GM21515 (cell line): ENCODE data around the gene HS1BP3.

Experiments
- ATAC-seq: cut with Tn5 transposase; IDR thresholded peaks from one replicate; pipeline ENCODE4 v1.9.1; 2021; ENCODE audit not compliant: unreplicated experiment

Gene HS1BP3

DNA sequence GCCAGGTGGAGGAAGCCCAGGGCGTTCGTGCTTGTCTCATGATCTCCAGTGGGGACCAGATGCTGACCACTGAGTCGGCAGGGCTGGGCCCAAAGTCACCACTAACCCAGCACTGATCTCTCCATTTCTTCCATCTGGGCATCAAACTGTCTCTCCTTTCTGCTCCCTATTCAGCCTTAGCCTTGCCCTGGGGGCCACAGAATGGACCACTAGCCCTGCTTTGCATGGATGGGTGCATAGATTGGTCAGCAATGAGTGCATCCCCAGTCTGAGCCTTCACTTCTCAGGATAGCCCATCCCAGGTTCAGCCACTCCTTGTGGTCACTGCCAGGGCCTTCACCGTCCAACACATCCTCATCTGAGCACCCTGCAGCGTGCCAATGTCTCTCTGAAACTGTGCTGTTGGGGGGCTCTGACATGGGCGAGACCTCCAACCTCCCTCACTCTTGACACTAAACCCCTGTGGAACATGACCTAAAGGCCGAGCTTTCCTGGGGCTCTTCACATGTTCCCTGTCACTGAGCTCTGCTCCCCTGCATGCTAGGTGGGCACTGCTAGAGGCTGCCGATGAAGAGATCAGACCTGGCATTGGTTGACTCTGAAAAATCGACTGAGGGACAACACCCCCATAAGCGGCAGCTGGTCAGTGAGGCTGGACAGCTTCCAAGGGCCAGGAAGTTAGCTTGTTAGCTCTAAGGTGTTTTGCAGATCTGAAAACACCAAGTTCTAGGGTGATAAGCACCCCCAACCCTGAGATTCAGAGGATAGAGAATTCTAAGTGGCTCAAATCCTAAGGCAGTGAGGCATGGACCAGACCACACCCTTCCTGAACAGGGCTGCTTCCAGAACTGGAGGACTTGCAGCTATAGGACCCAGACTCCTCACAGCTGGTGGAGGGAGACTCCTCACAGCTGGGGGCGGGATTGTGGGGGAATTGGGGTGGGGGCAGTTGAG lies 61.7 kb downstream of the HS1BP3 start:
- ATAC-seq: no peak

DNA sequence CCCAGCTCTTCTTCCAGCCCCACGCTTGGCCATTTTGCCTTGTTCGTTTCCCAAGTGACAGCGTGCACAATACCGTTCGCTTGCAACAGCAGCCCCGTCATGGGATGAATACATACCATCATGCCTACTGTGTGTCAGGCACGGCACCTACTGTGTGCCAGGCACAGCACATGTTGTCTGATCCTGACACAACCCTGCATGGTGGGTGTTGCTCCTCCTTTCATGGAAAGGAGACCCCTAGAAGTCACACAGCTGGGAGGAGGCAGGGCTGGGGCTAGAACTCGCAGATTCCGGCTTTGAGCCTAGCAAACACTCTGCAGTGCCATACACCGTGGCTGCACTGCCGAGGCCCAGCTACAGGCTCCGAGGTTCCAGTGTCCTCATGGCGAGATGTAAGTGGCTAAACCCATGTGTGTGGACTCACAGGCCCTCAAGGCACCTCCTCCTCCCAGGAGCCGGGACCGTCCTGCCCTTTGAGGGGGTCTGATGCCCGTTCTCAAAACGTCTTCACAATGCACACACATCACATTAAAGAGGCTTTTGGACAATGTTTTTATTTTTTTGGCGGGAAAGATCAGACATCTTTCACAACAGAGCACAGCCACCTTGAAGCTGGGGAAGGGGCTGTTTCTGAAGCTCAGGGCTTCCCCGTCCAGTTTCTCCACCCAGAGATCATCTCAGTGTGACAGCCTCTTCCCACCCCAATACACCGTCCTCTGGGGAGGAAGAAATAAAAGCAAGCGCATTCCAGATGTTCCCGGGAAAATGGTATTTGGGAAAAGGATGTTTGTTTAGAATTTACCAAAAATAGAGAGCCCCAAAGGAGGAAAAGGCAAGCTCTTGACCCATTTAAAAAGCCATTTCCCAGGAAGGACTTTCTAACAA lies 64.9 kb downstream of the HS1BP3 start:
- ATAC-seq: no peak

DNA sequence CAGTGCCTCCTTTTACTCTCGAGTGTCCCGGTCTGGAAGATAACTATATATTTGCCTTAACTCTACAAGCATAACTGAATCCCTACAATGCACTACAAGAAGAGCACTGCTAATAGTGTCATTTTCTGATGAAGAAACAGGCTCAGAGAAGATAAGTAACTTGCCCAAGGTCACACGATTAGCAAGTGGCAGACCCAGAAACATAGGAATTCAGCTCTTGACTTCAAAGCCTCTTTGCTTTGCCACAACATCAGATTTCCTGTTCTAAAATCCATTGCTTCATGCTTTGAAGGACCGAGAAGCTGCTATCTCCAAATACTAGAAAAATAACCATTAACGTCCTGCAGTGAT lies 65.6 kb downstream of the HS1BP3 start:
- ATAC-seq: no peak

DNA sequence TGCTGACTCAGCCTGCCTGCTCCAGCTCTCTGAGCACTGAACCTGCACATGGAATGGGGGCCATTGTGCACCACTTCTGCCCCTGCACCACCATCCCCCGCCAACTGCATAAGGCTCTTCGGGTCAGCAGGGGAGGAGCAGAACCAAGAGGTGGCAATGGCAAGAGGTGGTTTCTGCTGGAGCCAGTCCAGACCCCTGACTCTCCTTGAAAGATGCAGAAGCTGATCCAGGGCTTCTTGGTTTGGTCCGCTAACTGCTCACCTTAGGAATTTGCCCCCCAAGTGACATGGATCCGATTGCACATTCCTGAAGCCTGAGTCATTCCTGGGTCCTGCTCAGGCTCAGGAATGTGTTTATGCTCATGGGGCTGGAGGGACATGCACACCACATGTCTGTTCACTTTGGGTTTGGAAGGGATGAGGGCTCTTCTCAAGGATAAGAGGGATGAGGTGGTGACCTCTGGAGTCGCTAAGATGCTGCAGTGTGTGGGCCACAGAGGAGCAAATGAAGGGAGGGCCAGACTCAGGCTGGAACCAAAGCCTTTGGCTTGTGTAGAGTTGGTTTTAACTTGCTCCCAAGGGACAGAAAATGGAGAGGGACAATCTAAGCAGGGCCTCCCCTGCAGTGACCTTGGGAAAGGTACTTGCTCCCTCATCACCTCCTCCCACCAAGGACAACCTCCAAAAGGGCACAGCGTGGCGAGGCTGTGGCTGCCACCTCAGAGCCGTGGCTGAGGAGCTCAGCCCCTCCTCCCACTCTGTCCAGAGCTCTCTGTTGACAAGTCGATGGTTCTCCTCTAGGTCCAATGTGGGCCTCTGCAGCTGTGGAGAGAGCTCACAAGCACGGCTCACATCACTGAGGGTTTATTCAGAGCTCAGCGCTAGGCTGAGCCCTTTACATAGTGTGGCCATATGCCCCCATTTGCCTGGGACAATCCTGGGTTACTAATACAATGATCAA lies 66.2 kb downstream of the HS1BP3 start:
- no peak for ATAC-seq

DNA sequence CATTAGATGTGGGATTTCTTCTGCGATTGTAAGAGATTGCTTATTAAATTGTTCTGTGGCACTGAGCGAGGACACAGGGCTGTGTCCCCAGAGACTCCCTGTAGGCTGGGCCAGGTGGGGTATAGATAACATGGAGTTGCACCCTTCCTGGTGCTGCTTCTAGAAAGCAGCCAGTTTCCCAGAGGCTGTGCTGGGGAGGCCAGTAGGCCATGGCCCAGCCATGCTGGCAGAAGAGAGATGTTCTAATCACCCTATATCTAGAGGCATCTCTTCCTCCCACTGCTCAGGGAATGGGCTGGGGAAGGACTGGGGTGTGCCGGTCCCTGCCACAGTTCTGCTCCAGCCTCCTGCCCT lies 66.9 kb downstream of the HS1BP3 start:
- no peak for ATAC-seq

DNA sequence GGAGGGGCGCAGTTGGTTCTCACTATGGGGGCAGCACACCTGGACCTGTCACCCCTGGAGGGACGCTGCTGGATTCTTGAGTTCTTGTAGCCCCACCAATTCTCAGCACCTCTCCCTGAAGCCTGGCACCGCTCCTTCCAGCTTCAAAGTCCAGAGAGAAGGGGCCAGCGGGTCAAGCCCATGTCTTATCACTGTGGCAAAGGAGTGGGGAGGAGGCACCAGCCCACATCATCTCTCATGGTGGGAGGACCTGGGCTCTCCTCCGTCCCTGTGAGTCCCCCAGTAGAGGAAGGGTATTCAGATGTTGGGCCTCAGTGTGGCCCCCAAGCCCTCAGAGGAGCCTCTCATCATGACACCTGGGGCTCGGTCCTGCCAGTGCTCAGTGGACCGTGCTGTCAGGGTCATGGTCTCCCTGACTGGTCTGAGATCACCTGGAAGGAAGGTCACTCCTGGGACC lies 67.4 kb downstream of the HS1BP3 start:
- ATAC-seq: no peak

DNA sequence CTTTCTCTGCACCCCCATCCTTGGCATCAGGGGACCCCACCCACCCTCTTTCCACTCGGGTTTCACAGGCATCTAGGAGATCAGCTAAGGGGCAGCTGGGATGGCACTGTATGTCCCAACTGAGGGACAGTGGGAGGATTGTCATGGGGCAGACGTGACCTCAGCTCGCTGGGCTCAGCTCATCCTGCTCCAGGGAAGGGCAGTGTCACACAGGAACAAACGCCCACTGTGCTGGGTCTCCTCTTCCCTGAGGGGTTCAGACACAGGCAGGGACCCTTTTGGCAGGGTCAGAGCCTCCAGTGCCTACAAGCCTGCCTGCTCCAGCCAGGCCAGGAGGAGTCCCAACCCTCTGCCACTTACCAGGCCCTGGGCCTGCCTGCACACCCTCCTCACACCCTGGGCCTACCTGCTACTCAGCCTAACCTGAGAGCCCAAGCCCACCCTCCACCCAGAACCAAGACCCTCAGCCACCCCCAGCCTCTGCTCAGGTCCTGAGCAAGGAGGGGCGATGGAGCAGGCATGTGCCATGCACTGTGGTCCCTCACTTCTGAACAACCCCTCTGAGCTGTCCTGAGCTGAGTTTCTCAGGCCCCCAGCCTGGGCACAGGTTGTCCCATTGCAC lies 68.2 kb downstream of the HS1BP3 start:
- ATAC-seq: no peak

DNA sequence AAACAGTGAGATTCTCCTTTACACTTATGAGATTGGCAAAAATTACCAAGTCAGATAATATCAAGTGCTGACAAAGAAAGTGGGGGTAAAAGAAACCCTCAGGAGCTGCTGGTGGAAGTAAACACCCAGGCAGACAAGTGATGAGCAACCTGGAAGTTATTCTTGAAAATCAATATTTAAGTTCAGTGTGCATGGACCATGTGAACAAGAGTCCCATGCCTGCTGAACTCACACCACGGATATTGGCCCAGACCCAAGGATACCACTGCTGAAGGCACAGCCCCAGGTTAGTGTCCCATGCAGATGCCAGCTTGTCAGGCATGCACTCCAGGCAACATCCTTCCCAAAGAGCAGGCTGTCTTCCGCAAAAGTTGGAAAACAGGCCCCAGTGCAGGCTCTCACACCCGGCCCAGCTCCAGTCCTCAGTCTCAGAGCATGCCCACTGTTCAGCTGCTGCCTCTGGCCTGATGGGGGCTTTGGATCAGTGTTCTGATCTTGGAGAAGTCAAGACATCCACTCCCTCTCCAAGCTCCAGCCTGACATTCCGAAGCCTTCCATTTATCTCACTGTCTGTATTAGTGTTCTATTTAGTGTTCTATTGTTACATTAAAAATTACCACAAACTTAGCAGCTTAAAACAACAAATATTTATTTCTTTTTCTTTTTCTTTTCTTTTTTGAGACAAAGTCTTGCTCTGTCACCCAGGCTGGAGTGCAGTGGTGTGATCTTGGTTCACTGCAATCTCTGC lies 70.0 kb downstream of the HS1BP3 start:
- no peak for ATAC-seq

DNA sequence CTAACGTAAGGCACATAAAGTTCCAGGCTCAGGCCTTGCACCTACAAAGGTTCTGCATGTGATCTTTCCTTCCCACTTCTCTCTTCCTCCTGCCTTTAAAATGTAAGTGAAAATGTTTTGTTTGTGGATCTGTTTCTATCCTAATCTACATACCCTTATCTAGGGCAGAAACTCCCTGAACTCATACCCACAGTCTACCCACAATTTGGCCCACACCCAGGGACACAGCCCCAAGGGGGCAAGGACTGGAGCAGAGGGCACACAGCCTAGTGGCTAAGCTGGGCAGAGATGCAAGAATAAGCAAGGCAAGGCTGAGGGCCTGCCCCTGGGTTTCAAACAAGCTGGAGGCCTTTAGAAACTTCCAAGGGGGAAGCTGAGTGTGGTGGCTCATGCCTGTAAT lies 71.0 kb downstream of the HS1BP3 start:
- no peak for ATAC-seq

DNA sequence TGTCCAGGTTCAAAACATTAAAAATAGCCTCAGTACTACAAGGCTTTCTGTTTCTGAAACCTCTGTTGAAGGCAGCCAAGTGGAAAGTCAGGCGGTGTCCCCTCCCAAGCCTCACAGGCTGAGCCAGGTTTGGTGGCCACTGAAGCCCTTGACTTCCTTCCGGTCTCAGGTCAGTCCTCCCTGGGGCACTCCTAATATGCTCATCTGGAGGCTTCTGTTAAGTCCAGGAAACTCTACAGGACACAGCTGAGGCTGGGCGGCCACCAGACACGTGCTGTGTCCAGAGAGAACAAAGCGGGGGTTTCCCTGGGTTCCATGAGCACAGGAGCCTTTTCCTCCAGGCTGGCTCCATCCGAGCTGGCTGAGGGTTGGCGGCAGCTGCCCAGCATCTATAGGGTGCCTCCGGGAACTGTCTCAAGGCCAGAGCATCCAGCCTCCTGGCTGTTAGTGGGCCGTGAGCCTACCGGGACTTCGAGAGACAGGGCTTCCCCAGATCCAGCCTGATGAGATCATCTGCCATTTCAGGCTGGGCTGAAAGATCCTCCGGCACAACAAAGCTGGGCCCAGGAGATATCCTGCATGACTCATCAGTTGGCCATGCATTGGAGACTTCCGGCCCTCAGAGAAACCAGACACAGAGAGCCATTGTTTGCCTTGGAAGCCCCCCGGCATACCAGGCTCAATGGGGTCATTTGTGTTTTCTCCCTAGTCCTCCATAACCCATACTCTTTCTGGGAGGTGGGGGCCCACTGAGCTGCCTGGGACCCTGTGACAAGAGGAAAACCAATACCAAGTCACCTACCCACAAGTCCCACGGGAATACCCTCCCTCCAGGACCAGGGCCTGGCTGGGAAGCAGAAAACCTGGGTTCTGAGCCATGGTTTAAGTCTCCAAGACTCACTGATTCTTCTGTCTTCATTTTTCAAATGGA lies 71.7 kb downstream of the HS1BP3 start:
- ATAC-seq: peak; percentile 68

DNA sequence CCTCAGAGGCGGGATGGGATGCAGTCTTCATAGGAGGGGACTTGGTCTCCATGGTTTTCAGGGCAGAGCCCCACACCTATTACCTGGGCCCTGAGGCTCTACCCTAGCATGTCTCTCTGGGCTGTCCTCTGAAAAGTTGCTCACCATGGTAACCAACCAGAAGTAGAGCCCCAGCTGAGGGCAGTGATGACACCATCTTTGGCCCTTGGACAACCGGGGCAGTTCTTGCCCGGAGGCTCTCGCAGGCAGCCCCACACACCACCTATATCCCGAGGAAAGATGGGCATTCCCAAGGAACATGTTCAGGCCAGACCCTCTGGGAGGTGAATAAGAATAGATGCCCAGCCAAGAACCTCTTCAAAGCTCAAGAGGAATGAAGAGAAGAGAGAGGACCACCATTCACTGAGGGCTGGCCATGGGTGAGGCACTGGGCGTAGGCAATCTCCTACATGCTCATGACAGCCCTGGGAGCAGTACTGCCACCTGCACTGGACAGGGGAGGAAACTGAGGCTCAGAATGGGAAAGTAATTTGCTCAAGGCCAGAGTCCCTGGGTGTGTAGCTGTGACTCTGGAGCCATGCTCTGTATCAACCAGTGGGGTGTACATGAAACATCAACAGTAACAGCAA lies 72.5 kb downstream of the HS1BP3 start:
- no peak for ATAC-seq

DNA sequence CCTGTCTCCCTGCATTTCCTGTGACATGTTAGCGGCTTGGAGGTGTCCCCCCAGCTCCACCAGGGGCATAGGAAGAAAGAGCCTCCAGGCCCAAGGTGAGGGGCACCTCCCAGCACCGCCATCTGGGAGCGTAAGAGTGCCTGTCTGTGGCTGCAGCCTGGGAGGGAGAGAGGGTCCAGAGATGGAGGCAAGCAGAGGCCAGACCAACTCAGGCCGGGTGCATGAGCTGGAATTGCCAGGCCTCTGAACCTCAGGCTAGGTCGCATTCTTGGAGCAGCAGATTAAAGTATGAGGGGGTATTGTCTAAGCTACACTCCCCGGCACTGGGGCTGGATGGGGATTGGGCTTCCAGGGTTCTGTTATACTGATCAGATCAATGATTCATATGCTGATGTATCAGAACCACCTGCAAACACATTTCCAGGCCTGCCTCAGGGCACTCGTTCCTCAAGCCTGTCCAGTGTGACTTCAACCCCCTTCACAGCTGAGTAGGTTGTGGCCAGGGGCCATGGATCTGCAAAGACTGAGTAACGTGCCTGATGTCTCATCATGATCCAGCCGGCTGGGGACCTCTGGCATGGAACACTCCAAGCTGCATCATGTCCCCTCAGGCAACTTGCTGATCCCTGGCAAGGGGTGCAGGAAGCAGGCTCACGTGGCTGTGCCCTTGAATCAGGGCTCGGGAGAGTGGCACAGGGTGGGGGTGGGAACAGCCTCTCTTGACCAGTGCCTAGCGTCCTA lies 73.2 kb downstream of the HS1BP3 start:
- no peak for ATAC-seq

DNA sequence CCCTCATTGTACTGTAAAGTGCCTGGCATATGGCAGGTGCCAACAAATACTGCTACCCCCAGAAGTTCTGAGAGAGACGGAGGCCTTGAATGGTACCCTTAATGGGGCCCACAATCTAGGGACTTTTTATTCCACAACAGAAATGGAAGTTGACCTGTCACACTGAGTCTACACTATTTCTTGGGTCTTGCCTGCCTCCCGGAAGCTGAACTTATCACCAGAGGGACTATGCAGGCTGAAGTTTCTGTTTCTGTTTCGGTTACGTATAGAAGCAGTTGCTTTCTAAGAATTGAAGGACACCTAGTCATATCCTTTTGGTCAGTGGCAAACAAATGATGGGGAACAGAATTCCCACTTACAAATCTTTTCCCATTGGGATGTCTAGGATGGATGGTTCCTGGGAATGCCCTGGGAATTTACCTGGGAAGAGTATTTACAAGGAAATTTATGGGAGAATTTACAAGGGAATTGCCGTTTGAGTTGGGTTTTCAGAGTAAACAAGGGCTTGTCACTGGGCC lies 74.2 kb downstream of the HS1BP3 start:
- peak; percentile 76 for ATAC-seq

DNA sequence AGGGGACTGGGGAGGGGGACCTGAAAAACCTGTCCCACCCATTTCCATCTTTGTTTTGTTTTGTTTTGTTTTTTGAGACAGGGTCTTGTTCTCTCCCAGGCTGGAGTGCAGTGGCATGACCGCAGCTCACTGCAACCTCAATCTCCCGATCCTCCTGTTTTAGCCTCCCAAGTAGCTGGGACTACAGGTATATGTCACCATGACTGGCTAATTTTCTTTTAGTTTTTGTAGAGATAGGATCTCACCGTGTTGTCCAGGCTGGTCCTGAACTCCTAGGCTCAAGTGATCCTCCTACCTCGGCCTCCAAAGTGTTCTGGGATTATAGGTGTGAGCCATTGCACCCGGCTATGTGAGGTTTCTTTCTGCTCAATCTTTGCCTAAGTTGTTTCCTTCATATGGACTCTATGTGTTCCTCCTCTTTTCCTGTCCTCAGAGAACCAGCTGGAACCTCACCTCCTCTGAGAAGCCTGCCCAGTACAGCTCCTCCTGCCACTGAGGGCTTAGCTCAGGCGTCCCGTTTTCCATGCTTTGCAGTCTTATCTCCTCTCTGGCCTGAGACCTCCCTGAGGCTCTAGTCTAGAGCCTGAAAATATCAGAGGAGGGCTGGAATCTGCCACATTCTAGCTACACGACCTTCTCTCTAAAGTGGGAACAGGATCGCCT lies 74.8 kb downstream of the HS1BP3 start:
- ATAC-seq: no peak

DNA sequence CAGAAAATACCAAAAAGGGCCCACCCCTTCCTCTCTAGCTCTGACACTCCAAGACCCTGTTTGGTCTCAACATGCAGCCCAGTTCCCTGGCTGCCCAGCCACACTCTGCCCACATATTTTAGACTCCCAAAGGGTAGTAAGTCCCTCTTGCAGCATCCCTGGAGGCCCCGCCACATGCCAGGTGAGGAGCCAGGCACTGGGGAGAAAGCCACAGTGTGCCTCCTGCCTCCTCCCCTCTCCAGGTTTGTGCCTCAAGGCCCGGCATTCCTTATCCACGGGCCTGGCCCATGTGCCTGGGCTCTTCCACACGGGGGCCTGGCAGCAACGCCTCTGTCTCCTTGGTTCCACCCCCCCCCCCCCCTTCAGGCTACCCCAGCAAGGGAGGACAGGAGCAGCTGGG lies 75.5 kb downstream of the HS1BP3 start:
- ATAC-seq: no peak

DNA sequence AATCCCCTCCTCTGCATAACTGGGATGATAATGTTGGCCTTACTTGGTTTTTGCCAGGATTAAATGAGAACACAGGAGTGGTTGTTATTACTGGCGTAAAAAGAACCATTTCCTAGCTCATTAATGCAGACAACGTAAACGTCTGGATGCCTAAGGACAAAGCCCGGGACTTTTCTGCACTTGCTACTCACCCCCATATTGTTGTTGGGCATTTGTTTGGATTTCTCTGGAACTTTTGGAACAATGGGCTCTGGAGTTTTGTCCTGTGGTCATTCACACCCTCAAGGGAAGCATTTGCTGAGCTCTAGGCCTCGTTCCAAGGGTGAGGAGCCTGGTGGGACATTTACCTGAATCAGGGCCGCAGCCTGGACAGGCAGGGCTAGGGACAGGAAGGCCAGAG lies 76.0 kb downstream of the HS1BP3 start:
- ATAC-seq: no peak

DNA sequence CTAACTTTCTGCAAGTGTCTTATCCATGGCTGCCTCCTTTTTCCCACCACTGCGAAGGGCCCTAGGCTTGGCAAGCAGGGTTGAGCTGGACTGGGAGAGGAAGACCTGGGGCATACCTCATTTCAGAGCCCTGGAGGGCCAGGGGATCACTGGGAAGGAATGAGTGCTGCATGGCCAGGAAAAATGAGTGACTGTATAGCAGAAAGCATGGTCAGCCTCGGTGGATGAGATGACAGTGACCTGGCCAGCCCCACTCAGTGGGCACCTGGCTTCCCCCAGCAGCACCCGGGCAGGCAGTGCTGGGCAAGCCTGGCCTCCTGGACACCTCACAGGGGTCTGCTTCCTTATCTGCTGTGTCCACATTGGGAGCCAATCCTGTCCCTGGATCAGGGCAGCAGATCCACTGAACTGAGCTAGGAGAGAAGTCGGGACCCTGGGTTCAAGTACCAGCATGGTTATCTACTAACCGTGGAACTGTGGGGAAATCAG lies 76.4 kb downstream of the HS1BP3 start:
- no peak for ATAC-seq
